Bronchial epithelial cell (primary cell): ENCODE results near the gene SEC24A. TPM values are rescaled to one million over a fixed set of nuclear protein-coding genes. Genes with fewer than 3 reads are reported as not detected.

Experiments used
- DNase-seq: peaks from one replicate; pipeline ENCODE4 v3.0.0-alpha.2; 2010; ENCODE audit warnings: low read depth
- FAIRE-seq: peaks from 2 replicates; lab custom pipeline; 2011; peaks lifted over from hg19 to GRCh38; lab: Jason Lieb, UNC
- H3K27me3 ChIP-seq: 2 replicates; pipeline ENCODE4 v1.5.1; 2011; ENCODE audit warnings: low read length; ENCODE audit not compliant: control insufficient read depth, insufficient read depth
- H3K36me3 ChIP-seq: 2 replicates; pipeline ENCODE4 v1.5.1; 2011; ENCODE audit warnings: low read length; ENCODE audit not compliant: control insufficient read depth, insufficient read depth
- H3K4me3 ChIP-seq: 2 replicates; pipeline ENCODE4 v1.5.1; 2011; ENCODE audit warnings: mild to moderate bottlenecking, low read depth, low read length, control low read depth
- total RNA-seq: library from RNA; depleted of rRNA; stranded (reverse); fragments of >200 nt; gene quantifications from 2 replicates; pipeline ENCODE4 v1.2.1, GENCODE V29; 2014
- TF ChIP-seq, protein P1 (sequence below): IDR thresholded peaks from 2 replicates; pipeline ENCODE4 v1.5.1; 2011; ENCODE audit warnings: mild to moderate bottlenecking, moderate library complexity, low read length, control low read depth, inconsistent platforms; ENCODE audit not compliant: insufficient read depth, severe bottlenecking

The SEC24A gene
- total RNA-seq, 1 donor from 2014 or later: 10.8 TPM

DNA sequence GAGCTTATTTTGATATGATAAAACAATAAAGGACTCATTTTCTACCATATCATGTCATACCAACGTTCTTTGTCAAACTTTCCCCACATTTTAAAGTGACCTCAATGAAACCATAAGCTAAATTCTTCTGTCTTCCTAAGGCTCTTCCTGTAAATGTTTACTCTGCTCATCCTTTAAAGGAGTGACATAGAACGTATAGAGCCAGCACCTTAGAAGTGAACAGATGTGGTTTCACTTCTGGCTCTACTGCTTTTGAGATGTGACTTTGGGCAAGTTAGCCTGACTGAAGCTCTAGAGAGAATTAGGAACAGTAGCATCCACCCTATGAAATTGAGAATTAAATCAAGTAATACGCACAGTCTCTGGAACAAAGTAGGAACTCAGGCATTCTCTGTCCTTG lies 40.0 kb upstream of the SEC24A start:
- Histone ChIP-seq H3K36me3 (peaks cover 8% of the 10 kb centered on the region), H3K4me3 (no peak overlapping the region), H3K27me3 (no peaks in the 10 kb centered on the region)
- TF ChIP-seq, protein P1, sequence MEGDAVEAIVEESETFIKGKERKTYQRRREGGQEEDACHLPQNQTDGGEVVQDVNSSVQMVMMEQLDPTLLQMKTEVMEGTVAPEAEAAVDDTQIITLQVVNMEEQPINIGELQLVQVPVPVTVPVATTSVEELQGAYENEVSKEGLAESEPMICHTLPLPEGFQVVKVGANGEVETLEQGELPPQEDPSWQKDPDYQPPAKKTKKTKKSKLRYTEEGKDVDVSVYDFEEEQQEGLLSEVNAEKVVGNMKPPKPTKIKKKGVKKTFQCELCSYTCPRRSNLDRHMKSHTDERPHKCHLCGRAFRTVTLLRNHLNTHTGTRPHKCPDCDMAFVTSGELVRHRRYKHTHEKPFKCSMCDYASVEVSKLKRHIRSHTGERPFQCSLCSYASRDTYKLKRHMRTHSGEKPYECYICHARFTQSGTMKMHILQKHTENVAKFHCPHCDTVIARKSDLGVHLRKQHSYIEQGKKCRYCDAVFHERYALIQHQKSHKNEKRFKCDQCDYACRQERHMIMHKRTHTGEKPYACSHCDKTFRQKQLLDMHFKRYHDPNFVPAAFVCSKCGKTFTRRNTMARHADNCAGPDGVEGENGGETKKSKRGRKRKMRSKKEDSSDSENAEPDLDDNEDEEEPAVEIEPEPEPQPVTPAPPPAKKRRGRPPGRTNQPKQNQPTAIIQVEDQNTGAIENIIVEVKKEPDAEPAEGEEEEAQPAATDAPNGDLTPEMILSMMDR: no peak
- FAIRE-seq (no peak), DNase-seq (no peak)

DNA sequence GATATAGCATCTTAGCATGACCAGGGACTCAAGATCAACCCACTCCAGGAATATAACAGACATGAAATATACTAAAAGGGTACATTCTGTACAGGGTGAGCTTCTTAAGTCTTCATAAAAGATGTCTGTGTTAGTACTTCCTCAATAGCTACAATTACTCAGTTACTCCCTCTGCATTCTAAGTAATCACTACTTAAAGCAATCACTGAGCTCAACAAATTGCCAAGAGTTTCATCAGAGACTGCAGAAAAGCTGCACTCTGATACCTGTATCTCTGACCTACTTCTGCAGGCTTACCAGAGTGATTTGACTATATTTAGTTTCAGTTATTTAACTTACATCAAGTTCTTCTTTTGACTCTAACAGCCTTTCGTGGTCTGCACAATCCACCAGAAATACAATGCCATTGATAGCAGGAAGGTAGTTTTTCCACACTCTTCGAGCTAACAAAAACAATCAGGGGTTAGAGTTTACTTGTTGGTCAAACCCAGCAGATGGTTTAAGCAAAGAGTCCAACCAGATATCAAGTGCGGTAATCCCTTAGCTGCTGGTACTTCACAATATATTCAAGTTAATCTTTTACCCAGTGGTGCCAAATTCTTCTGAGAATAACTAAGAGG lies 39.2 kb upstream of the SEC24A start:
- DNase-seq (no peak), FAIRE-seq (no peak)
- H3K36me3 ChIP-seq: peaks cover 8% of the 10 kb centered on the region
- TF ChIP-seq, protein P1: no peak
- no peaks in the 10 kb centered on the region for H3K27me3 ChIP-seq
- H3K4me3 ChIP-seq: no peak overlapping the region

DNA sequence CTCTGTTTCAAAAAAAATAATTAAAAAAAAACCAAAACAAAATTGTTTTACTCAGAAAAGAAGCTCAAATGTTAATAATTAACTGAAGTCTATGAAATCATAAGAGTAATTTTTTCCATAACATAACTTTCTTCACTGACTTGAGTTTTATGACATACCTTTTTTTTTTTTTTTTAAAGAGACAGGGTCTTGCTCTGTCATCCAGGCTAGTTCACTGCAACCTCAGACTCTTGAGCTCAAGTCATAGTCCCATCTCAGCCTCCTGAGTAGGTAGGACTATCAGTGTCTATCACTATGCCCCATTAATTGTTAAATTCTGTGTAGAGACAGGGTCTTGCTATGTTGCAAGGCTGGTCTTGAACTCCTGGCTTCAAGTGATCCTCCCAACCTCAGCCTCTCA lies 37.9 kb upstream of the SEC24A start:
- DNase-seq: no peak
- no peak for FAIRE-seq
- TF ChIP-seq, protein P1: no peak
- no peaks in the 10 kb centered on the region for H3K27me3 ChIP-seq
- H3K36me3 ChIP-seq: peaks cover 8% of the 10 kb centered on the region
- H3K4me3 ChIP-seq: no peak overlapping the region

DNA sequence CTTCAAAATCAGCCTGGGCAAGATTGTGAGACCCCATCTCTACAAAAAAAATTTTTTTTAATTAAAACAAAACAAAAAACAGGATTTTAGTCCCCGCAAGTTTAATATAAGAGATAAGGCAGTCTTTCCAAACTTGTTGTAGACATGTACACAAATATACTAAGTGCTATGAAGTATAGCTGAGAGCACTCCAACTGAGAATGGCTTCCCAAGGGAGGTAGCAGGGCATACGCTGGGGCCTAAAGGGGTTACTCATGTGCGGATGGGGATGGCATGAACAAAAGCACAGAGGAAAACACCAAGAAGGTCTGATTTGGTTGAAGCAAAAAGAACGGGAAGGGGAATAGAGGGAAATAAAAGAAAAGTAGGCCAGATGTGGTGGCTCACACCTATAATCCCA lies 37.1 kb upstream of the SEC24A start:
- H3K4me3 ChIP-seq: no peak overlapping the region
- FAIRE-seq (no peak), DNase-seq (no peak)
- peaks cover 6% of the 10 kb centered on the region for H3K36me3 ChIP-seq
- no peaks in the 10 kb centered on the region for H3K27me3 ChIP-seq
- TF ChIP-seq, protein P1: no peak

DNA sequence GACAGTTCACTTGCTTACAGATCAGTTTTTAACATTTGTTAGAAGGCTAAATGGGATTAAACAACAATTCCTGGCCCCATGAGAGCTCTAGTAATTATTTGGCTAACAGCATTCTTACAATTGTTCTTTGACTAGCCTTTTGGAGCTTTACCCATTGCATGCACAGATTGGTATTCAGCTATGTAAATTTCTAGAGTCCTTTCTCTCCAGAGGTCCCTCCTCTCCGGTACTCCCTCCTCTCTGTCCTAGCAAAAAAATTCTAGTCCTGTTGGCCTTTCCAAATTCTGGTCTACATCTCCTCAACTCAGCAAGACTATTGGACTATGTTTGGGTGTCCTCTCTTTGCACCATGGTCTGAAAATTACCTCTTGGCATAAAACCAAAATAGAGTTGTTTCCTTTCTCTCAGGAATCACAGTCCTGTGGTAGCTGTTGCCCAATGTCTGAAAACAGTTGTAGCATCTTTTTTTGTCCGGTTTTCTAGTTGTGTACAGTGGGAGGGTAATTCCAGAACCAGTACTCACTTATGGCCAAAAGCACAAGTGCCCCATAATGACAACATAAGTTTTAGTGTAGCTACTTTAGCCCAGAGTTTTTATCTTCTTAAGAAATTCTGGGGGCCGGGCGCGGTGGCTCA lies 34.0 kb upstream of the SEC24A start:
- Histone ChIP-seq H3K36me3 (no peaks in the 10 kb centered on the region), H3K27me3 (no peaks in the 10 kb centered on the region), H3K4me3 (no peak overlapping the region)
- peak; percentile 36 for FAIRE-seq
- DNase-seq: no peak
- TF ChIP-seq, protein P1: no peak
